ENCODE data around the gene RNF220.

The RNF220 gene

DNA sequence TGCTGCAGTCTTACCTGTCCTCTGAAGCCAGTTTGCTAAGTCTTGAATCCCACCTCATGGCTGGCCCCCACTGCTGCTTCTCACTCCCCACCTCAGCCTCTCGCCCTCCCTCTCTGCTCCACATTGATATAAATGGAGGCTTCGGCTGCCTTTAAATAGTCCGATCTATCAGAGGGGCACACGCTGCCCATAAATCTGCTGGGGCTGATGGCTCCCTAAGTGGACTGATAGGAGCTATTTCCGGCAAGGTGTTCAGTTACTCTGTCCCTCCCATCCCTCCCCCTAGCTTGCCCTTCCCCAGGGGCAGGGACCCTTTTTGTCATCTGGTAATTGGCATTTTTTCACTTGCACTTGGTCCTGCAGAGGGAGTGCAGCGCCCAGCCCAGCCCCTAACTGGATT, 160.8 kb downstream of the RNF220 start:
- in situ Hi-C loops (cut with HindIII; ENCODE audit: low pct_unique_long_range_greater_than_20kb, low sequenced_read_pairs): no loop called here
- no peak for DNase-seq (ENCODE audit: low read depth in 1 of 2, low spot score in 1 of 2)
- TF ChIP-seq JUND (IDR thresholded peaks at IDR 0.05; ENCODE audit: low read depth): no peak

DNA sequence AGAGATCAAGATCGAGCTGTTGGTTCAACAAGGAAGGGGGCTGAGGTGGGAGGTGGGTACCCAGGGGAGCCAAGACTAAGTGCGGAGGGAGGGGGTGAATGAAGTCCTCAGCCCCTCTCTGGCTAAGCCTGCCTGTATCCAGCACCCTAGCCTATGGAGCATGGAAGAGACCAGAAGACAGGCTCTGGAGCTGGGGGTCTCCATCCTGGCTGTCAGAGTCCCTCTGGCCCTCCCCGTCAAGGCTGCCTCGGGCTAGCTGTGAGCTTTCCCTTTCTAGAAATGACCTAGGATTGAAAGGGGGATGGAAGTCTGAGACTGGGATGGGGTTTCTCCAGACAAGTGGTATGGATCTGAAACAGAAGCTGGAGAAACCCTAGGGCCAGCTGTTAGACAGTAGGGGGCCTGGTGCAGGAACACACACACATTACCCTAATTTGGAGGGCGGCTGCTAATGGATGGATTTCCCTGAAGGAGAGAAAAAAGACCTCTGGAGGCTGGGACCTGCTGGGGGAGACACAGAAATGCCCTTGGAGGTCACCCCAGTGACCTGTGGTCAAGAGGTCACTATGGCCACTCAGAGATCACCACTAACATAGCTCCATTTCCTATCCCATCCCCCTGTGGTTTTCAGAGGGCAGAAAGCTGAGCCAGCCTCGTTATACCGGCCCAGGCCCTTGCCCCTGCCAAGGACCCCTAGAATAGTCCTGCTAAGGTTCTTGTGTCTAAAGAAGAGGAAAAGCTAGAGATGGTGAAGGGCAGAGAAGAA, 161.4 kb downstream of the RNF220 start:
- DNase-seq (ENCODE audit: low read depth in 1 of 2, low spot score in 1 of 2): no peak
- no peak for TF ChIP-seq JUND (IDR thresholded peaks at IDR 0.05; ENCODE audit: low read depth)
- in situ Hi-C loops (cut with HindIII; ENCODE audit: low pct_unique_long_range_greater_than_20kb, low sequenced_read_pairs): no loop called here

DNA sequence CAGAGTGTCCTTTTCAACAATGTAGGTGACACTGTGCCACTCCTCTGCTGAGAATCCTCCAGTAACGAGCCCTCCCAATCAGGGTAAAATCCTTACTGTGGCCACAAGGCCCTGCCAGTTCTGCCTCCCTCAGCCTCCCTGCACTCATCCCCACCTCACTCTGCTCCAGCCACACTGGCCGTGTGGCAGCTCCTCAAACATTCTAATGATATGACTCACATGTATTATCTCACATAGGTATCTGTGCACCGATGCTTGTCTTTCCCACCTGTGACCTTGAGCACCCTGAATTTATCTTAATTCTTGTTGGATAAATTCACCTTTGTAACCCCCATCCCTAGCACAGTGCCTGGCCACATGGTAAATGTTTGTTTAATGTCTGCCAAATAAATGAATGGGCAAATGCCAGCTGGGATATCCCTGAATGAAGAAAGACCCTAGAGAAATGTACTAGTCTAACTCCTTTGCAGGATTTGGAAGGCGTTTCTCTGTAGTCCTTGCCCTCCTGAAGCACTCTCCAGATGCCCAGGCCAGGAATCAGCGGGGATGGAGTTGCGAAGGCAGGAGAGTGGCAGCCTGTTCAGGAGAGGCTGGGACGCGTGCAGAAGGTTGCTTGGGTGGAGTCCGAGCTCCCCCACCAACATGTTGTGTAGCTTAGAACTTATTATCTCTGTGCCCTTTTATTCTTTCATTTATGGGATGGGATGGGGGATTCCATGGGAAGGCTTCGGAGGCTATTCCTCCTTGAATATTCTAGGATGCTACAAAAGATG, 163.3 kb downstream of the RNF220 start:
- in situ Hi-C loops (cut with HindIII; ENCODE audit: low pct_unique_long_range_greater_than_20kb, low sequenced_read_pairs): no loop called here
- no peak for DNase-seq (ENCODE audit: low read depth in 1 of 2, low spot score in 1 of 2)
- no peak for TF ChIP-seq JUND (IDR thresholded peaks at IDR 0.05; ENCODE audit: low read depth)

DNA sequence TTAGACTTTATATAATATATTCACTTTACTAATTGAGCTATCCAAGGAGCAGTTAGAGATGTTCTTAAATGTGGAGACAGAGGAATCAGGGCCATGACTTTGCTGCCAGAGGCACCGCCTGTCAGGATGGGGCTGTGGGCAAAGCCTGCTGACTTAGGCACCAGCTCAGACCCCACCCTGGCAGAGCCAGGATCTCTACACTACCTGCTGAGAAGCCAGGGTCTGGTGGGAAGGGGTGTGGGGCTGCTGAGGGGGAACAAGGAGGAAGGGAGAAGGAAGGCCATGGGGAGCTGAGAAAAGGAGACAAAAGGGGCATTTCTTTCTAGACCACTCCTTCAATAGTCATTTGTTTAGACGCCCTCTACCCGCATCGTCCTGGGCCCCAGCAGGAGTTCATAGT, 164.4 kb downstream of the RNF220 start:
- no peak for TF ChIP-seq JUND (IDR thresholded peaks at IDR 0.05; ENCODE audit: low read depth)
- DNase-seq (ENCODE audit: low read depth in 1 of 2, low spot score in 1 of 2): no peak
- in situ Hi-C loops (cut with HindIII; ENCODE audit: low pct_unique_long_range_greater_than_20kb, low sequenced_read_pairs): no loop called here

DNA sequence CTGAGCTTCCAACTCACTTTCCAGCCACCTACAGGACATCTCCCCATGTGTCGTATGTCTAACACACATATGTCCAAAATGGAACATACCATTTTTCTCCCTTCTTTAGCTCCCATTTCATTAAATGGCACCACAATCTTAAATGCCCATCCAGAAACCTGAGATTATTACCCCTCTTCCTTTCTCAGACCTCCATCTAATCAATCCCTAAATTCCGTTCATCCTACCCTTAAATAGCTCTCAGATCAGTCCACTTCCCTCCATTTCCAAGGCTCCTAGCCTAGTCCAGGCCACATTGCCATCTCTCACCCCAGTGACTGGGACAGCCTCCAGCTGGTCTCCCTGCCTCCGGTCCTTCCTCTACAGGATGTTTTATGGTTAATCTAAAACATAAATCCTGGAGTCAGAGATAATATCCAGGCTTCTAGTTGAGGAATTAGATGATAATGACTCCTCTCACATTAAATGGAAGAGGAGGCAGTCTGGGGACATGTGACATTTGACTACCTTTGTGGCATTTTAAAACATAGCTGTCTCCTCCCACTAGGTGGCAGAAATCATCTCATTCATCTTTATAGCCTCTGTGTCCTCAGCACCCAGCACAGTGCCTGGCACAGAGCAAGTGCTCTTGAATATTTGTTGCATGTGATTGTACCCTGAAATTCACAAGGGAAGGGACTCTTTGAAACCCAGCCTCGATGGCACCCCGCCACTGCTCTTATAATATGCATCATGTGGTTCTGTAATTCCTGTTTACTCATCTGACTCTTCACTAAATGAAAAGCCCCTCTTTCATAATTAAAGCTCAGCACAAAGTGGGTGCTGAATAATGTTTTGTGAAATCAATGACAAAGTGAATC, 166.9 kb downstream of the RNF220 start:
- peak; percentile 23 to 43 for DNase-seq (ENCODE audit: low read depth in 1 of 2, low spot score in 1 of 2)

DNA sequence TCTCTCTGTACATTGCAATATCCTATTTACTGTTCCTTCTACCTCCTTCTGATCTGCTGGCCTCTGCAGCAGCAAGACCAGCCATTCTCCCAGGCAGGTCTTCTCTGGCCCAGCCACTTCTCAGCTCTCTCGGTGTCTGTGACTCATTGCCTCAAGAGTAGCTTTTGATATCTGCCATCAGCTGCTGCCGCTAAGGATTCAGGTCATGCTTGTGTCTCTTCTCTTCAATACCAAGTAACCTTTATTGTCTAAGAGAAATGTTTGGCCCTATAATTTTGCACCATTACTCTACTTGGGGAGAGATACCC, 167.5 kb downstream of the RNF220 start:
- DNase-seq (ENCODE audit: low read depth in 1 of 2, low spot score in 1 of 2): no peak
- no peak for TF ChIP-seq JUND (IDR thresholded peaks at IDR 0.05; ENCODE audit: low read depth)
- in situ Hi-C loops (cut with HindIII; ENCODE audit: low pct_unique_long_range_greater_than_20kb, low sequenced_read_pairs): no loop called here

More for the DNA sequence above, 166.9 kb downstream of the RNF220 start:
- in situ Hi-C loops (cut with HindIII; ENCODE audit: low pct_unique_long_range_greater_than_20kb, low sequenced_read_pairs): no loop called here
- TF ChIP-seq JUND (IDR thresholded peaks at IDR 0.05; ENCODE audit: low read depth): no peak

DNA sequence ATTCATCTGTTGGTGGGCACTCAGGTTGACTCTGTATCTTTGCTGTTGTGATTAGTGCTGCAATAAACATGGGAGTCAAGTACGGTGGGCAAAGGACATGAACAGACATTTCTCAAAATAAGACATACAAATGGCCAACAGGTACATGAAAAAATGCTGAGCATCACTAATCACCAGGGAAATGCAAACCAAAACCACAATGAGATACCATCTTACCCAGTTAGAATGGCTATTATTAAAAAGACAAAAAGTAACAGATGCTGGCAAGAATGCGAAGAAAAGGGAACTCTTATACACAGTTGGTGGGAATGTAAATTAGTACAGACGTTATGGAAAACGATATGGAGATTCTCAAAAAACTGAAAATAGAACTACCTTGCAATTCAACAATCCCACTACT, 170.3 kb downstream of the RNF220 start:
- in situ Hi-C loops (cut with HindIII; ENCODE audit: low pct_unique_long_range_greater_than_20kb, low sequenced_read_pairs): no loop called here

DNA sequence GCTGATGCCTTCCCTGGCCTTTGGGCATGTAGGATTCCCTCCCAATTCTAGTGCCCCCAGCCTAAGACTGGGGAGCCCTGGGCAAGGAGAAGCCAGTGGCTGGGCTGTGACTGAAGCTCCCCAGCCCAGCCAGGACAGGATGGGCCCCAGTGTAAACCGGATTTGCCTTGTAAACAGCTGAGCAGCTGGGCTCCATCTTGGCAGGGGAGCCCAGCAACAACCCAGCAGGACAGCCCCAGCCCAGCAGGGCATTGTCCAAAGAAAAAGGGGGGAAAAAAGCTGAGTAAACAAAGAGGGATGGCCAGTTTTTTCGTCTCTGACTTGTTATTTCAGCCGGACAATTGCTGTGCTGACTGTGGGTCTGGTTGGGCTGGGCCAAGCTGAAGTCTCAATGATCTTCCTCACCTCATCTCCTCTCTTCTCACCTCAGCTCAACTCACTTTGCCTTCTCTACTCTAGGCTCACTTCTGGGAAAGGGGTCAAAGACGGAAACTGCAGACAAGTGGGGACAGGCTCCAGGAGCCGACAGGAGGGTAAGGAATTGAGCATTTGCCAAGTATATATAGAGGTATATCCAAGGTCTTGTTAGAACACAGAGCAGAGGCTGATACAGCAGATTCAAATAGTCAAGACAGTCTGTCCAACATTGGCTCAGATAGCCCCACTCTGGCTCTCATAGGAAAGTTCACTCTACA, 171.5 kb downstream of the RNF220 start:
- in situ Hi-C loops (cut with HindIII; ENCODE audit: low pct_unique_long_range_greater_than_20kb, low sequenced_read_pairs): no loop called here
- DNase-seq (ENCODE audit: low read depth in 1 of 2, low spot score in 1 of 2): no peak
- TF ChIP-seq JUND (IDR thresholded peaks at IDR 0.05; ENCODE audit: low read depth): no peak

More for the DNA sequence above, 170.3 kb downstream of the RNF220 start:
- TF ChIP-seq JUND (IDR thresholded peaks at IDR 0.05; ENCODE audit: low read depth): no peak
- no peak for DNase-seq (ENCODE audit: low read depth in 1 of 2, low spot score in 1 of 2)

DNA sequence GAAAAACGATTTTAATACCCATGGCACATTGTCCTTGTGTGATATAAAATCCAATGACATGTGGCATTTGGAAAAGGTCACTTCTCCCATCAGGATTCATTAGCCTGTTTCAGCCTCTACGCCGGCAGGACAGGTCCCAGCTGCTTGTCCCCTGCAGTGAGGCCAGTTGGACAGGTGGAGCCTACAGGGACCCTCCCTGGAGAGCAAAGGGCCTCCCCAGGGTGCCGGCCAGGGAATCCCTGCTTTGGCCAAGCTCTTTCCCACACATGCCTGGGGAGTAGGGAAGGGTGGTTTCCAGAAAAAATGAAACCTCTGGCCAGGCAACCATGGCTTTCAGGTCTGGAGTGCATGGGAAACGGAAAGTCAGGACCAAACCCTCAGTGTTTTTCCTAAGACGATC, 176.2 kb downstream of the RNF220 start:
- no peak for TF ChIP-seq JUND (IDR thresholded peaks at IDR 0.05; ENCODE audit: low read depth)
- in situ Hi-C loops (cut with HindIII; ENCODE audit: low pct_unique_long_range_greater_than_20kb, low sequenced_read_pairs): no loop called here
- no peak for DNase-seq (ENCODE audit: low read depth in 1 of 2, low spot score in 1 of 2)

DNA sequence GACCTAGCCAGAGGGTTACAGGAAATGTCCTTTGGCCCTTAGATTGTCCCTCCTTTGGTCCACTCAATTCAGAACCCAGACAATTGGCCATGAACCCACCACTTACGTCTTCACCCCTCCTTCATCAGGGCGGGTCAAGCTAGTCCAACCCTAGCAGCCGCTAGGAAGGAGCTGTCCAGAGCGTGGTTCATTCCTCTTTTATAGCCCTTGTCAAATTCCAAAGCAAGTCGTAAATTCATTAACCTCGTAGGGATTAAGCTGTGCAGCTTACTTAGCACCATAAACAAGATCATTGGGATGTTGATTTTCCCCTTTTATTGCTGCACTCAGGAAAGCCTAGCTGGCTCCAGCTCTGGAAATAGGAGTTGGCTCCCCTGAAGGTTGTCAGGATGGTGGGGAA, 179.1 kb downstream of the RNF220 start:
- in situ Hi-C loops (cut with HindIII; ENCODE audit: low pct_unique_long_range_greater_than_20kb, low sequenced_read_pairs): no loop called here
- no peak for TF ChIP-seq JUND (IDR thresholded peaks at IDR 0.05; ENCODE audit: low read depth)
- peak in 1 of 2 experiments; percentile 18 for DNase-seq (ENCODE audit: low read depth in 1 of 2, low spot score in 1 of 2)

DNA sequence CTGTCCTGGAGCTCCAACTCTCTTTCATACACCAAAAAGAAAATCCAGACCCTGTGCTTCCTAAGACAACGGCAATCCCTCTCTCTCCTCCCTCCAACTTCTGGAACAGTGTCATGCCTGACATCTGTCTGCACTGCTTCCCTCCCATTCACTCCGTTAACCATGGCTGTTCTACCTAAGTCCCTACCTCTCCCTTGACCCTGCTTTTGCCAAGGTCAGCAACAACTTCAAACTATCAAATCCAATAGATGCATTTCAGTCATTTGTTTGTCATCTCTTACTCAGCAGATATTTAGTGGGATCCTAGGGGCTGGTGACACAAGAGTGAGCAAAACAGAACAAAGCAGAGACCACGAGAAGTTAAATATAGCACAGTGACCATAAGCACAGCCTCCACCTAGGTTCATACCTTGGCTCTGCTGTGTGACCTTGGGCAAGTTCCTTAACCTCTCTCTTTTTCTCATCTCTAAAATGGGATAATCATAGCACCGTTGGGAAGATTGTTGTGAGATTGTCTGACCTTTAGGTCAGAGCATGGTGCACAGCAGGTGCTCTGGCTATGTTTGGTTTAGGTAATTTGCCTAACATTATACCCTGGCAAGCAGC, 180.4 kb downstream of the RNF220 start:
- in situ Hi-C loops (cut with HindIII; ENCODE audit: low pct_unique_long_range_greater_than_20kb, low sequenced_read_pairs): no loop called here
- no peak for DNase-seq (ENCODE audit: low read depth in 1 of 2, low spot score in 1 of 2)
- TF ChIP-seq JUND (IDR thresholded peaks at IDR 0.05; ENCODE audit: low read depth): no peak

All from T47D (cell line).